GM21528 (cell line): ENCODE results near the gene TEX44.
"Not testable (repeated sequence)": the region's sequence is repeated elsewhere in the genome, so short reads cannot be mapped to it uniquely, and the experiment has no call there.

Experiments
- ATAC-seq: cut with Tn5 transposase; IDR thresholded peaks from one replicate; pipeline ENCODE4 v1.9.1; 2021; ENCODE audit warnings: mild to moderate bottlenecking, moderate library complexity; ENCODE audit not compliant: unreplicated experiment, low FRiP score

The TEX44 gene

DNA sequence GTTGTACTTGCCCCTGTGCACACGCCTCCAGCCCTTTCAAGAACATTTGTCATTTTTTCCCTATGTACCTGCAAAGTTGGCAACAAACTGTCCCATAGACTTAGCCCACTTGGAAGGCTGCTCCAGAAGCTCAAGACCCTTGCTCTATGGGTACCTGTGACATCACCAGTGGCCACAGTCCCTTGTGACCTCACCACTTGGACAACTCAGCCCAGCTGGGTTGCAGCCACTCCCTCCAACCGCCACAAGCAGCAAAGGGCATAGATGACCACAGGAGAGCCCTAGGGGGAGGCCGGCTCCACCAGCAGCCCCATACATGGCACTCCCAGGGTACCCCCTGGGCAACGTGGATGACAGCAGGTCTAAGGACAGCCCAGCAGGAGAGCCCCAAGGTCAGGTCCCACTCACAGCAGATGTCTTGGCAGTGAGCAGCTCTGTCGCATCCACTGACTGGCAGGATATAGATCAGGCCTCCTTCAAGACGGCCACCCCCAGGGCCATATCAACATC, at the start of gene TEX44:
TEX44 (plus strand) TSS at position 229 of the 510 bp plus-strand sequence; CDS start at position 317, 88 bp downstream.
- ATAC-seq, result no peak

DNA sequence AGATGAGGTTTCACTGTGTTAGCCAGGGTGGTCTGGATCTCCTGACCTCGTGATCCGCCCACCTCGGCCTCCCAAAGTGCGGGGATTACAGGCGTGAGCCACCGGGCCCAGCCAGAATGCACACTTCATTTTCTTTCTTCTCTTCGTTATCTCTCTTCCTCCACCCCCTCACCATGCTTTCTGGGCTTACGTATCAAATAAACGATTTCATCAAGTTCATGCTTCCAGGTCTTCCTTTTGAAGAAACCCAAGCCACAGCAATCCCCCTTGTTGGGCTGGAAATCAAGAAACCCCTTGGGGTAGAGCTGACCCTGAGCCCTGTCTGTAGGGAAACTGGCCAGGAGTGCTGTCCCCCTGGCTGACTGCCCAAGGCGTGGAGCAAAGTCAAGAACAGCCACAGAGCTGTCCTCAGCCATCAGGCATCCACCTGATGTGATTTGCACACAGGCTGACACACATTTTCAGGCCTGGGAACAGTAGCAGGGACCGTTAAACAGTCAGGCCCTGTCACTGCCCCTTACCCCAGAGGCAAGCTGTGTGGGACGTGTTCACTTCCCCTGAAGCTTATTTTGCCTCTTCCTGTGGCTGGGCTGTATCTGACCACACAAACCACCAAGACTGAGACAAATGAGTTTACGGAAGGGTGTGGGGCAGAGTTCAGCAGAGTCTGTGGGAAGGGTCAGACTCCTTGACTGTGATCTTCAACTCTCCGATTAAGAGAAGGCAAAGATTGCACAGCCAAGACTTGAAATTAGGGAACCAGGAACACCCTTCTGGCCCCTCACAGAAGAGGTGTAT, 47.4 kb upstream of the TEX44 start:
- ATAC-seq, result peak; percentile 98

DNA sequence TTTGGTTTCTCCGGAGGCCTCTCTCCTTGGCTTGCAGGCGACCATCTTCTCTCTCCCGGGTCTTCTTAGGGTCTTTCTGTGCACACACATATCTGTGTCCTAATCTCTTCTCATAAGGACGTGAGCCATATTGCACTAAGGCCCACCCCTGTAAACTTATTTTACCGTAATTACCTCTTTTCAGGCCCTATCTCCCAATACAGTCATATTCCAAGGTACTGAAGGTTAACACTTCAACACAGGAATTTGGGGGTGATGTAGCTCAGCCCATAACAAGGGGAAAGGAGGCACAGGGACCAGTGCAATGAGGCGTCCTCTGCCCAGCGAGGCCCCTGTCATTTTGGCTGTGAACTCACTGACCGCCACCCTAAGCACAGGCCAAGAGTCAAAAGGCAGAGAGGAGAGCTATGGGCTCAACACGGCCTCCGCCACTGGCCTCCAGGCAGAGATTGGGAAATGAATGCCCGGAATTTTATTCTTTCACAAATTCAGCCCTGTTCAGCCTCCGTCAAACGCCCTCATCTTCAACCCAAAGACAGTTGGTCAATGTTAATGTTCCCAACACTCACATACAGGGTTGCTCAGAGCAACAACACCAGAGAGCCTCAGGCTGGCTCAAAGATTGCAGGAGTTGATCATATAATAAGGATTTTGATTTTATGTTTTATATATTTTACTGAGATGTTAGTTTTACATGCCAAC, 46.5 kb upstream of the TEX44 start:
- ATAC-seq, result peak; percentile 6

DNA sequence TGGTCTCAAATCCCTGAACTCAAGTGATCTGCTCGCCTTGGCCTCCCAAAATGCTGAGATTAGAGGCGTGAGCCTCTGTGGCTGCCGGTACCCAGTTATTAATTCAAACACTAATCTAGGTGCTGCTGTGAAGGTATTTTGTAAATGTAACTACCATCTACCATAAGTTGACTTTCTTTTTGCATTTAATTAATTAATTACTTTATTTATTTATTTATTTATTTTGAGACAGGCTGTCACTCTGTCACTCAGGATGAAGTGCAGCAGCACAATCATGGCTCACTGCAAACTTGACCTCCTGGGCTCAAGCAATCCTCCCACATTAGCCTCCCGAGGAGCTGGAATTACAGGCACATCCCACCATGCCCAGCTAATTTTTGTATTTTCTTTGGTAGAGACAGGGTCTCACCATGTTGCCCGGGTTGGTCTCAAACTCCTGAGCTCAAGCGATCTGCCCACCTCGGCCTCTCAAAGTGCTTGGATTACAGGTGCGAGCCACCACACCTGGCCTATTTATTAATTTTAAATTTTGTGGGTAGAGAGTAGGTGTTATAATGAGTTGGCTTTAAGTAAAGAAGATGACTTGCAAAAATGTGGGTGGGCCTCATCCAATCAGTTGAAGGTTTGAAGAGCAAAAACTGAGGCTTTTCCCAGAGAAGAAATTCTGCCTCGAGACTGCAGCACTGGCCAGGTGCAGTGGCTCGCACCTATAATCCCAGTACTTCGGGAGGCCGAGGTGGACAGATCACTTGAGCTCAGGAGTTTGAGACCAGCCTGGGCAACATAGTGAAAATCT, 45.2 kb upstream of the TEX44 start:
- ATAC-seq, result no peak

DNA sequence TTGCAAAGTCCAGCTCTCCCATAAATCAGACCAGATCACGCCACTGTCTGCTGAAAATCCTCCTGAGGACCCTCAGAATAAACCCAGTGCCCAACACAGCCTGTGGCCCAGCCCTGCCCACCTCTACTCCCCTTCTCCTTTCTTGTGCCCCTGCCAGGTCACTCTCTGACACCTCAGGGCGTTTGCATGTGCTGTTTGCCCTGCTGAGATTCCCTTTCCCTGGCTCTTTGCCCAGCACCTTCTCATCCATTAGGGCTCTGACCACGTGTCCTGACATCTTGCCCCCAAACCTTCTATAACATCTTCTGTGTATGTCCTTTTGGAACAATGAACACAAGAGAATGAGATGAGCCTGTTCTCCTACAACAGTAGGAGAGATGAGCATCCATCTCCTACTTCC, 43.9 kb upstream of the TEX44 start:
- no peak for ATAC-seq

DNA sequence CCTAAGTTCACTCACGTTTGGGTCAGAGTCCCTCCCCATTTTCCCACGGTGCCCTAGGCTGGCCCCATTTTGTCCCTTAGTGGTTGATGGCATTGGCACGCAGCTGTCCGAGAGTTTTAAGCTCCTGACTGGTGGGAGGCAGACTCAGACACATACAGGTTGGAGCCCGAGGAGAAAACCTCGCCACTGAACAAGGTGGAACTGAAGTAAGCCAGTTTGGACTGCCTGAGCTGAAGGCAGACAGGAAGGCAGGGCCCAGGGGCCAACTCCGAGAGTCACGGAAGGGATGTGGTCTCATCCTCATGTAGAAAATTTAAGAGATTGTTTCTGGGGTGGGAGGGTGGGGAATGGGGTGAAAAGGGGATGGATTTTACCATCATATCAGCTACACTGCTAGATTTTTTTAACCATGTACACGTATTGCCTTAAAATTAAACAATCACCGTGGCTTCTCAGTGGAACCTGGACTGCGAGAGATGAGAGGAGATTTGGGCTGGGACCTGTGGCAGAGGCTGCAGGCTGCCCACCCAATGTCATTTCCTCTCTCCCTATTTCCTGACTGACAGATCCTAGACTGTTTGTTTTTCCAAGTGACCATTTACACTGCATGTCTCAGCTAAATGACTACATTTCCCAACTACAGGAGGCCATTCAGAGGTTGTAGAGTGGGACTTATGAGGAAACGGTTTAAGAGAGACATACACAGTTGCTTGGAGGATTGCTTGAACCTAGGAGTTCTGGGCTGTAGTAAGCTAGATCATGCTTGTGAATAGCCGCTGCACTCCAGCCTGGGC, 43.0 kb upstream of the TEX44 start:
- ATAC-seq, result no peak

DNA sequence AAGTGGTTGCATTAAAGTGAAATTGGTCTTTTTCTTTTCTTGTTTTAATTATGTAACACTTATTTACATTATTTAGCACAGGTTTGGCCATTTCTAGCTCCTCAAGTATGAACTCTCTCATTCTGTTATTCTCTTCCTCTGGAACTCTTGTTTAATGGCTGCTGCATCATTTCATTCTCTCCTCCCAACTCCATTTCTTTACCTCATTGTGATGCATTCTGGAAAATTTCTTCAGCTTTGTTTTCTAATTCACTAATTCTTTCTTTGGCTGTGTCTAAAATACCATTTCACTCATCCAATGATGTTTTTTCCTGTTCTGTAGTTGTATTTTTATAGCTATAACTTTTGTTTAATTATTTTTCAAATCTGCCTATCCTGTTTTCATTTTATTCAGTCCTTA, 39.9 kb upstream of the TEX44 start:
- ATAC-seq, result no peak

DNA sequence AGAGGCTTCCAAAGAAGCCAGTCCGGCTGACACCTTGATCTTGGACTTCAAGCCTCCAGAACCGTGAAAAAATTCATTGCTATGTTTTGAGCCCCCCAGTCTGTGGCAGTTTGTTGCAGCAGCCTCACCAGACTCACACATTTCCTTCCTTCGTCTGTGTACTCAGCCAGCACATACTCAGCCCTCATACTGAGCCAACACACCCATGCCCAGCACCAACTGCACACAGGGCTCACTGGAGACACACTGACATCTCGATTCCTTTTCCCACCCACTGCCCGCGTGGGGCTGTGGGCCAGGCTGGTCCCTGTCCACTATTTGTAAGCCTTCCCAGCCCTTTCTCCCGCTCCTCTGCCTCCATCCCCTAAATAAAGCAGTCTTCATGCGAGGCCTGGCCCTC, 38.3 kb upstream of the TEX44 start:
- ATAC-seq, result no peak

DNA sequence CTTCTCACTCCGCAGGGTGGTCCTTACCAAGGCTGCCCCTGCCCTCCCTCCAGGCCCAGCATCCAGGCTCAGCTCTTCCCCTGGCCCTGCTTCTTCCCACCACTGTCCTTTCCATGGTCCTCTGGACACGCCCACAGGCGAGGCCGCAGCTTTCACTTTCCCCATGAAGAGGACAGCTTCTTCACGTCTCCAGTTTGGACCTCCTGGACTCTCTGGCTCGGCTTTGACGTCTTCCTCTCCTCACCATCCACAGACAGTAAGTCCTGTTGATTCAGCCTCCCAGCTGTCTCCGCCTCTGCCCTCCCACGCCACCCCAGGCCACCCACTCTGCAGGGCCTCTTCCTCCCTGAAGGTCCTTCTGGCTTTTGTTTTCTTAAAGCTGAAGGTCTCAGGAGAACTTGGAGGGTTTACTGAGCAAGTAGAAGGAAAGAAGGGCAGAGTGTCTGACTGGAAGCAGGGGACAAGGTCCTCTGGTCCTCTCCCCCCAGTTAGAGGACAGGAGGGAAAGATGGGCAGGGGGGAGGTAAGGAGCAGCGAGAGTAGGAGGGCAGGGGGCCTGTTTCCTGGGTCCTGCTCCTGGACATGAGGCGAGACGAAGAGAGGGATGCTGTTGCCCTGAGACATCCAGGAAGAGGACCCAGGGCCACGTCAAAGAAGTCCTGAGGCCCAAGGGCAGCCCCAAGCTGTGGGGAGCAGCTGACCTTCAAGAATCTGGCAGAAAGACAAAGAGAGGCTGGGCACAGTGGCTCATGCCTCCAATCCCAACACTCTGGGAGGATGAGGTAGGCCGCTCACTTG, 37.7 kb upstream of the TEX44 start:
- ATAC-seq, result no peak

DNA sequence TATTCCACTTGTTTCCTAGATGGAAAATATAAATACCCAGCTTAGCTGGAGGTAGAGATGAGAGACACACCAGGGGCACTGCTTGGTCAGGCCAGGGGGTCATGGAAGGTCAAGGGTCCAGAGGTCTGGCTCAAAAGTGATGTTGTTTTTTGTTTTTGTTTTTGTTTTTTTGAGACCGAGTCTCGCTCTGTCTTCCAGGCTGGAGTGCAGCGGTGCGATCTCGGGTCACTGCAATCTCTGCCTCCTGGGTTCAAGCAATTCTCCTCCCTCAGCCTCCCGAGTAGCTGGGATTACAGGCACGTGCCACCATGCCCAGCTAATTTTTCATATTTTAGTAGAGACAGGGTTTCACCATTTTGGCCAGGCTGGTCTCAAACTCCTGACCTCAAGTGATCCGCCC, 36.2 kb upstream of the TEX44 start:
- not testable (repeated sequence) for ATAC-seq

DNA sequence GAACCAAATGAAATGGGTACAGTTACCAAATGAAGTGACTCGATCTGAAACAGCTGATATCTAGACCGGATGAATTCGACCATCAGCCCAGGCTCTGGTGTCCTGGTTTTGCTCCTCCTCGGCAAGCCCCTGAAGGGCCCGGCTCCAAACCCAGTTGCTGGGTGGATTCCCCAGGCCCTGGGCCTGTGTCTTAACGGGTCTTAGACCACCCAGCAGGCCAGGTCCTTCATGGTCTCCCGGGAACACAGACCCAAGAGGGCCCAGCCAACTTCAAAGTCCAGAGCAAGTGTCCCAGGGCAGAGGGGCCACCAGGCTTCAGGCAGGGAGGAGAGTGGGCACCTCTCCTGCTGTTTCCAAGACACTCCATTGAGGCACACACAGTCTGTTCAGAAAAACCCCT, 35.7 kb upstream of the TEX44 start:
- no peak for ATAC-seq

DNA sequence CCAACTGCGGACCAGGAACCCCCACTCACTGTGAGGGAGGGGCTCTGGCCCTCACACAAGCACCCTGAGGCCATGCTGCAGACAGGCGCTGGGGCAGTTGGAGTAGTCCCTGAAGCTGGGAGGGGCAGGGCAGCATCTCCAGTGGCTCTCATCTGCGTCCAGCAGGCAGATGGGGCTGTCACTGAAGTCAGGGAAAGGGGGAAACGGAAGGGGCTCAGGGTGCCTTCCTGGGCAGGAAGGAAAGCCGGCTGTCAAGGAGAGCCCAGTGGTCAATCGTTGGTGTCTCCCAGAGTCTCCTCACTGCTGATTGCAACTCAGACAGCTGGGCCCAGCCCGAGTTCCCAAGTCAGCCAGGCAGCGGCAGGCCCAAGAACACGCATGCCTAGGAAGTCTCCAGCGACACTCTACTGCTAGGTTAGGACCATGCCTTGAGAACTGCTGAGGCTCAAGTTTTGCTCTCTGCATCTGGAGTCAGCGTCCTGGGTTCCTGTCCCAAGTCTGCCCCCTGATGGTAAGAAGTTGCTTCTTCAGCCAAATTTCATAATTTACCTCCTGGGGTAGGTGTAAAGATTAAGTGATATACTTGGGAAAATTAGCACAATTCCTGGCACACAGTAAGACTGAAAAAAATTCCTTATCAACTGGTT, 35.0 kb upstream of the TEX44 start:
- ATAC-seq, result peak; percentile 72

DNA sequence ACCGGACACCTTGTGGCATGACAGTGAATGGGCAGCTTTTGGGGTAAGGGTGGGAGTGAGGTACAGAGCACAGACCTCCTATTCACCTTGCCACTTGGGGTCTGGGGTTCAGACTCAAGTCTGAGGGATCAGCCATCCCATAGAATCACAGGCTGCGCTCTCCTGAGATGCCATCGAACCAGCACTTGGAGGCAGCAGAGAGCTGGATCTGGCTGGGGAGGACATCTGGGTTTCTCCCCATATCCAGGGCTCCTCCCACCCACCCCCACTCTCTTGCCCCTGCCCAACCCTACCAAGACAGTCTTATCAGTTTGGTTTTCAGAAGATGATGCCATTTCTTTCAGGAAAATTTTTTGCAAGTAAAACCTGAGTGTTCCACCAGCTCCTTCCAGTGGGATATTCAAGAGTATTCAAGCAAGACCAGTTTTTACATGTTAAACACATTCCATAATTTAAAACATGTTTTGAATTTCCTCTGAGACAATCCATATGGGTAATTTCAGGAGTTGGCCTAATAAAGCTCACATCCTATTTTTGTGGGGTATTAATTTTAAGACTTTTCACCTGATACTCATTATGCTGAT, 29.2 kb upstream of the TEX44 start:
- ATAC-seq, result no peak

DNA sequence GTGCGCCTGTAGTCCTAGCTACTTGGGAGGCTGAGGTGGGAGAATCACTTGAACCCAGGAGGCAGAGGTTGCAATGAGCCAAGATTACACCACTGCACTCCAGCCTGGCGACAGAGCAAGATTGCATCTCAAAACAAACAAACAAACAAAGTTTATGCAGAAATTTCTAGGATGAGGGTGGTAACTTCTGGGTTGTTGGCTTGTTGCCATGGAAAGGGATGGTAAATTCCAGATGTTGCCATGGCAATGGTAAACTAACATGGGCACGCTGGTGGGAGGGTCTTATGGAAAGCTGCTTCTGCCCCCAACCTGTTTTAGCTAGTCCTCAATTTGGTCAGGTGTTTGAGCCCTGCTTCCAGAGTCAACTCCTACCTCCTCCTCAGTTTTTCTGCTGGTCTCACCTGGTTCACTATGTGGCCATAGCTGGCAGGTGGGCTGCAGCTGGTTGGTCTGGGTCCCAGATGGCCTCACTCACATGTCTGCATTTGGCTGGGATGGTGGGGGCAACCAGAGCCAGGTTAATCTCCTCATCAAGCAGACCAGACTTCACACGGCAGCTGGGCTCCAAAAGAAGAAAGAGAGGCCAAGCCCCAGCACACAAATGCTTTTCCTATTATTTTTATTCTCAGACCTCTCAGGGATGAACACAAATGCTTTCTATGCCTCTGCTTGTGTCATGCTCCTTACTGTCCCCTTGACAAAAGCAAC, 26.6 kb upstream of the TEX44 start:
- no peak for ATAC-seq

DNA sequence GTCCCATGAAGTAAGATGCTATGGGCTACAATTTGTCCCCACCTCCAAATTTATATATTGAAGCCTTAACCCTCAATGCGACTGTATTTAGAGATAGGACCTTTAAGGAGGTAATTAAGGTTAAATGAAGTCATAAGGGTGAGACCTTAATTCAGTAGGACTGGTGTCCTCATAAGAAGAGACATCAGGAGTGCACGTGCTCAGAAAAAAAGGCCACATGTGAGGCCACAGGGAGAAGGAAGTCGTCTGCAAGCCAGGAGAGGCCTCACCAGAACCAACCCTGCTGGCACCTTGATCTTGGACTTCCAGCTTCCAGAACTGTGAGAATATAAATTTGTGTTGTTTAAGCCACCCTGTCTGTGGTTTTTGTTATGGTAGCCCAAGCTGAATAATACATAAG, 25.5 kb upstream of the TEX44 start:
- ATAC-seq, result no peak

DNA sequence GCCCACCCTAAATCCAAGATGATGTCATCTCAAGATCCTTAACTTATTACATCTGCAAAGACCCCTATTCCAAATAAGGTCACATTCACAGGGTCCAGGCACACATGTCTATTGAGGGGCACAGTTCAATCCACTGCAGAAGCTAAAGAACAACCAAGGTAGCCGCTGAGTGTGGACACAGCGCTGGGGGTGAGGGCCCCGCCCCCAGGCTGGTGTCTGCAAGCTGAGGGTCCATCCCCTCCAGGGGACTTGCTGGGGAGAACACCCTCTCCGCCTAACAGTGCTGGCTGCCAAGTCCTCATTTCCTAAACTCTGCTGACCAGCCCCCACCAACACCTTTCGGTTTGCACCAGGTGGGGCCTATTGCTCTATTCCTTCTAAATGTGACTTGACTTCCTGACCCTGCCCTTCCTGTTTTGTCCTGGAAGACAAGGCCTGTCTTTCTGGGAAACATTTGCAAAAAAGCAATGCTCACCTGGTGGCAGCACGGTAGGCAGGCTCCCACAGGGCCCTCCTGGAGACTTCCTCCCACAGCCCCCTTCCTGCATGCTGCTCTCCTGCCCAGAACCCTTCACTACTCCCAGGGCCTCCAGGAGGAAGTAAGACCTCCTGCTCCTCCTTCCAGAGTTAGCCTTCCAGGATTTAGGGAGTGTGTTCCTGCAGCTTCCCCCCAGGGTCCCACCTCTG, 24.4 kb upstream of the TEX44 start:
- ATAC-seq, result no peak

DNA sequence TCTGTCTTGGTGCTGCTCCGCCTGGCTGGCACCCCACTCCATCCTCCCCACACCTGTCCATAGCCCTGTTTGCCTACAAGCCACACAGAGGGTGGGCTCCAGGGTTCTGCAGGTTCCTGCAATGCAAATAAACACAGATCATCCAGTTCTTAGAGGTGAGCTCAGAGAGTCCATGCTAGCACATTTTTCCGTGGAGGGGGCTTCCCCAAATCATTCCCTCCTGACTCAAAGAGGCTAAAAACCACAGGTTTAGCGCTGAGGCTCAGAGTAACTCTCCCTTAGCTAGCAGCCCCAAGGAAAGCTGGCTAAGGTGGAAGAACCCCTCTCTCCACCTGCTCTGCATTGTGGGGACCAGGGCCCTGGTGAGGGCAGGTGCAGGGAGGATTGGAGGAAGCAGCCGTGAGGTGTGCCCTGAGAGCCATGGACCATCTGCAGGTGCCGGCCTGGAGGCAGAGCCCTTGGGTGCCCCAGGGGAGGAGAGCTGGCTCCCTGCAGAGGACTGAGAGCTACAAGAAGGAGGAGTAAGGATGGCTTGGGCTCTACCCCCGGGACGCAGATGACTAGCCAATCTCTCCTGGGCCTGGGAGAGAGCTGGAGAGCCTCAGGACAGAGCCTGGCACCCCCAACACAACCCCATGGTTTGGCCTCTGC, 23.8 kb upstream of the TEX44 start:
- ATAC-seq, result no peak
